ENCODE data around the gene SEZ6L2.
"Not testable (repeated sequence)": the region's sequence is repeated elsewhere in the genome, so short reads cannot be mapped to it uniquely, and the experiment has no call there.

SEZ6L2 gene

GRCh38 chr16:29909851-29910250 is 10.5 kb upstream of the SEZ6L2 start:
- DNase-seq: not testable (repeated sequence)

GRCh38 chr16:29909391-29909790 is 10.0 kb upstream of the SEZ6L2 start:
- DNase-seq: no peak

GRCh38 chr16:29908719-29909220 is 9.4 kb upstream of the SEZ6L2 start:
- no peak for DNase-seq

- DNase-seq: no peak
Measured at GRCh38 chr16:29907973-29908372, 8.6 kb upstream of the SEZ6L2 start.

GRCh38 chr16:29906520-29907244 is 7.3 kb upstream of the SEZ6L2 start:
- DNase-seq: no peak

- DNase-seq: no peak
Measured at GRCh38 chr16:29905668-29906067, 6.3 kb upstream of the SEZ6L2 start.

GRCh38 chr16:29904947-29905346 is 5.6 kb upstream of the SEZ6L2 start:
- DNase-seq: no peak

- no peak for DNase-seq
Measured at GRCh38 chr16:29903590-29903989, 4.2 kb upstream of the SEZ6L2 start.

- no peak for DNase-seq
Measured at GRCh38 chr16:29901607-29901945, 2.2 kb upstream of the SEZ6L2 start.

GRCh38 chr16:29900888-29901606 is 1.7 kb upstream of the SEZ6L2 start:
- DNase-seq: no peak

- peak; percentile 27 for DNase-seq
Measured at GRCh38 chr16:29900102-29900887, 945 bp upstream of the SEZ6L2 start, which contains the start of gene ASPHD1. Gene ASPHD1 (plus strand): TSS chr16:29900488. CDS start chr16:29900972, 484 bp downstream.

GRCh38 chr16:29898804-29899515 is 390 bp downstream of the SEZ6L2 start:
- DNase-seq: no peak

- no peak for DNase-seq
Measured at GRCh38 chr16:29898135-29898803, 1.1 kb downstream of the SEZ6L2 start.

GRCh38 chr16:29897333-29897732 is 2.0 kb downstream of the SEZ6L2 start:
- no peak for DNase-seq

GRCh38 chr16:29896841-29897240 is 2.5 kb downstream of the SEZ6L2 start:
- no peak for DNase-seq

- DNase-seq: no peak
Measured at GRCh38 chr16:29894352-29894751, 5.0 kb downstream of the SEZ6L2 start.

GRCh38 chr16:29893553-29893952 is 5.8 kb downstream of the SEZ6L2 start:
- no peak for DNase-seq

- DNase-seq: no peak
Measured at GRCh38 chr16:29892458-29892813, 6.9 kb downstream of the SEZ6L2 start.

GRCh38 chr16:29891525-29892457 is 7.6 kb downstream of the SEZ6L2 start:
- DNase-seq: no peak

GRCh38 chr16:29889372-29889771 is 10.0 kb downstream of the SEZ6L2 start:
- not testable (repeated sequence) for DNase-seq

GRCh38 chr16:29883987-29884386 is 15.4 kb downstream of the SEZ6L2 start:
- no peak for DNase-seq
